Gastroesophageal sphincter (tissue), 3 donors: Measurements from ENCODE around the gene SZT2.

Experiments
- CTCF ChIP-seq, 4 experiments: fragments of 200-600 bp in 2 of 4; fragments of 450-650 bp in 2 of 4; sonication (generic) in 1 of 4; IDR thresholded peaks; one replicate each; pipeline ENCODE4 v1.5.1; 2017 to 2019; ENCODE audit warnings: antibody characterized with exemption in 4 of 4, mild to moderate bottlenecking in 2 of 4, moderate library complexity in 2 of 4
- POLR2AphosphoS5 ChIP-seq: sonication (generic); formaldehyde crosslinking; IDR thresholded peaks from one replicate; pipeline ENCODE4 v1.6.1; 2017; ENCODE audit warnings: antibody characterized with exemption

GRCh38 chr1:43421396-43421795 is 31.7 kb downstream of the SZT2 start:
- TF ChIP-seq CTCF (IDR thresholded peaks at IDR 0.05) (no peak), POLR2AphosphoS5 (no peak)
